GM18499 (cell line): ENCODE results near the gene LSM5.

ENCODE experiments used
- ATAC-seq: cut with Tn5 transposase; IDR thresholded peaks from one replicate; pipeline ENCODE4 v1.9.1; 2021; ENCODE audit warnings: moderate number of reproducible peaks; ENCODE audit not compliant: insufficient read depth, unreplicated experiment

The LSM5 gene

DNA sequence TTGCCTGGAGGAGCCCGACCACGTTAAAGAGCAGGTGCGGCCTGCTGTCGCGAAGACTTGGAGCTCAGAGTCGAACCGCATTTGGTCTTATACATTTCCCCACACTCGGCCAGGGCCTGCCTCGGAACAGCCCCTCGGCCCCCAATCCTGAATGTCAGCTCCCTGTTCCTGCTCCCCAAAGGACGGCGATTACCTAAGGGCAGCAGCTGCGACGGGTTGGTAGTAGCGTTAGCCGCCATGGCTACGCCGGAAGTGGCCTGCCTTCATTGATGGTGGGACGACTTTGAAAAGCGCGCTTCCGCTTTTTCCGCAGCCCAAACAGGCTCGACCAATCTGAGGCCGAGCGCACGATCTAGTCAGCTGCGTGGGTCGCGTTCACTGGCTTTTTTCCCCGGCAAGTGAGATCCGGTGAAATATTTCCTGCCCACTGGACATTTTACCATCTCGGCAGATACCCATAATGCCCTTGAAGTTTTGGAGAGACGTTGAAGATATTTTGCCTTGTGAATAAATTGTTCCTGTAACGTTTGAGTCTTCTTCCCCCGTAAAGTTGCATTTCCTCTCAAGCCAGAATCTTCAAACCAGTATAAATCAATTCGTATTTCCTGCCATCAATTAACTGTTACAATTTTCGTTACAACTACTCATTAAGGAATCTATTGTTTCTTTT is at the start of gene LSM5:
Gene LSM5 (minus strand): TSS at position 254 of the 670 bp plus-strand sequence. CDS start 15 bp downstream, at position 239.
- ATAC-seq: peak; percentile 86

DNA sequence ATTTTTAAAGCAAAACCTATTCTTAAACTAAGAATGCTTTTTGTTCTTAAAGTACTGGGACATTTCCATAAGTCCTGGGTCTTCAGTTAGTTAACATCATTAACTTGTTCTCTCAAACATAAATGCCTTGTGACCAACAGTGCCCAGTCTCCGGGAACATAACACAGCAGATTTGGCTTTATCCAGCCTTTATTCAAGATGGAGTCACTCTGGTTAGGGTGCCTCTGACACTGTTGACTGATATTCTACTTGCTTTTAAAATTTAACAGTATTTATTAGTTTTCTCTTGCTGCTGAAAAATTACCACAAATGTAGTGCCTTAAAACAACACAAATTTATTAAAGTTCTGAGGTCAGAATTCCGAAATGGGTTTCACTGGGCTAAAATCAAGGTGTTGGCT is 49.2 kb upstream of the LSM5 start:
- no peak for ATAC-seq

DNA sequence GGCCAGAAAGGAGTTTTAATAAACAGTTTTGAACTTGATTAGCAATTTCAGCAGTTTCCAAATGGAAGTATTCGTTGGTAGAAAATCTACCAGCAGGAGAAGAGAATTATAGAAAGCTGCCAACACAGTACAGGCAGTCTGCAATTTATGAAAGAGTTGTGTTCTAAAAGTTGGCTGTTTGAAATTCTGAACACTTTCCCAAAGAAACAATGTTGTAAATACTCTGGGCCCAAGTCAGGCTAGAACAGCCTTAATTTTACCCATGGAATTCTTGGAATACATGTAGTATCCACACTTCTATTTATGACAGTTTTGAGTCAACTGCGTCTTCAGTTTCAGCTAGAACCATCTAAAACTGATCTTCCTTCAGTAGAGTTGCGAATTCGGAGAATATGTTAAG is 47.6 kb upstream of the LSM5 start:
- no peak for ATAC-seq

DNA sequence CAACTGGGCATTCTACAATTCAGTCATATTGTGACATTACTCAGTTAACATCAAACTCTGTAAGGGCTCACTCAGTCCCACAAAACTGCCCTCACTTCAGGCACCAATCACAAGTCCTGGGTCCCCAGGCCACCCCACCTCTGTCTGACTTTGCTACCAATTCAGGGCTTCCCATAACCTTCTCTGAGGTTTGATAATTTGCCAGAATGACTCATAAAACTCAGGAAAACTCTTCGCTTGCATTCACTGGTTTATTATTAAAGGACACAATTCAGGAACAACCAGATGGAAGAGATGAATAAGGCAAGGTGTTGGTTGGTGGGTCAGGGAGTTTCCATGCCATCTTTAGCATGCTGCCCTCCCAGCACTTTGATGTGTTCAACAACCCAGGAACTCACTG is 46.4 kb upstream of the LSM5 start:
- no peak for ATAC-seq

GRCh38 chr7:32536016-32536415 is 45.8 kb upstream of the LSM5 start:
- ATAC-seq: no peak

GRCh38 chr7:32535162-32535702 is 45.1 kb upstream of the LSM5 start:
- no peak for ATAC-seq

- ATAC-seq: no peak
Measured at GRCh38 chr7:32533276-32534029, 43.3 kb upstream of the LSM5 start.

GRCh38 chr7:32532716-32533115 is 42.5 kb upstream of the LSM5 start:
- ATAC-seq: no peak

DNA sequence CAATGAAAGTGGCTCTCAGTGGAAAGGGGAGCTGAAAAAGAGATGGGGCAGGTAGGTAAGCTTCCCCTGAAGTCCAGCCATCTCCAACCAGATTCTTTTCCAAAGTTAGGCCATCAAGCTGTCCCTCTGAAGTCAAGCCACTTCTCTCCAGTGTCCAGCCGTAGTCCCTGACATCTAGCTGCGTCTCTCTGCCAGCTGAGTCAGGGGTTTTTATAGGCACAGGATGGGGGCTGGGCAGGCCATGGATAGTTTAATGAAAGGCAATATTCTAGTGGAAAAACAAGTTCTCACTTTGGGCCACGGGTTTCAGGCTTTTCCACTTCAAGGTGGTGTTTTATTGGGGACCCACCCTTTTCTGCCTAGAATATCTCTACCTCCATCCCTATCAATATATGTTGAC is 41.9 kb upstream of the LSM5 start:
- no peak for ATAC-seq

GRCh38 chr7:32531402-32531801 is 41.2 kb upstream of the LSM5 start:
- no peak for ATAC-seq

GRCh38 chr7:32525839-32526238 is 35.7 kb upstream of the LSM5 start:
- ATAC-seq: no peak

GRCh38 chr7:32524631-32525030 is 34.5 kb upstream of the LSM5 start:
- ATAC-seq: no peak

- ATAC-seq: no peak
Measured at GRCh38 chr7:32522746-32523530, 32.8 kb upstream of the LSM5 start.

DNA sequence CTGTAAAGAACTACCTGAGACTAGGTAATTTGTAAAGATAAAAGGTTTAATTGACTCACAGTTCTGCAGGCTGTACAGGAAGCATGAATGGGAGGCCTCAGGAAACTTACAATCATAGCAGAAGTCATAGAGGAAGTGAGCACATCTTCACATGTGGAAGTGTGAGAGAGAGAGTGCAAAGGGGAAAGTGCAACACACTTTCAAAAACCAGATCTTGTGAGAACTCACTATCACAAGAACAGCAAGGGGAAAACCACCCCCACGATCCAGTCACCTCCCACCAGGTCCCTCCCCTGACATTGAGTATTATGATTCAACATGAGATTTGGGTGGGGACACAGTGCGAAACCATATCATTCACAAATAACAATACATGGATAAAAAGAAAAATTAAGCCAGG is 29.6 kb upstream of the LSM5 start:
- ATAC-seq: no peak

GRCh38 chr7:32518534-32519140 is 28.5 kb upstream of the LSM5 start:
- ATAC-seq: no peak

DNA sequence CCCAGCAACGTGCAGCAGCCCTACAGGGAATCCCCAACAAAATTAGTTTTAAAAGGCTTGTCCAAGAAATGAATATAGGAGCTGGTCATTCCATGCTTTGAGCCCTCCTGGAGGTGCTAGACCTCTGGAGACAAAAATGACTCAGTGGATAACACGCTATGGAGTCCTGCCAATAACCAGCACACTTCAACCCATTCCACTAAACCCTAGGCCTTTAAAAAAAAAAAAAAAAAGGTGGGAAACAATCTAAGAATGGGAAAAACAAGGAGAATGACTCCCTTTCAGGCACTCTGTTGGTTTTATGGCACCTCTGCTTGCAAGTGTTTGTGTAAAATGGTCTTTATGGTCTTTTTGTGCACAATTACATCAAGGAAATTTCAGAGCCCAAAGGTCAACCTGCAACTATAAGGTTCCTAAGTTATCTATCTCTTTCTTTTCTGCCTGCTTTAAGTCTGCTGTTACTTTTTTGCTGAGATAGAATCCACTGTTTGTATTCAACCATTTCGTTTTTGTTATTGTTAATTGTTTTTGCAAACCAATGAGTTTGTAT is 26.4 kb upstream of the LSM5 start:
- ATAC-seq: no peak

DNA sequence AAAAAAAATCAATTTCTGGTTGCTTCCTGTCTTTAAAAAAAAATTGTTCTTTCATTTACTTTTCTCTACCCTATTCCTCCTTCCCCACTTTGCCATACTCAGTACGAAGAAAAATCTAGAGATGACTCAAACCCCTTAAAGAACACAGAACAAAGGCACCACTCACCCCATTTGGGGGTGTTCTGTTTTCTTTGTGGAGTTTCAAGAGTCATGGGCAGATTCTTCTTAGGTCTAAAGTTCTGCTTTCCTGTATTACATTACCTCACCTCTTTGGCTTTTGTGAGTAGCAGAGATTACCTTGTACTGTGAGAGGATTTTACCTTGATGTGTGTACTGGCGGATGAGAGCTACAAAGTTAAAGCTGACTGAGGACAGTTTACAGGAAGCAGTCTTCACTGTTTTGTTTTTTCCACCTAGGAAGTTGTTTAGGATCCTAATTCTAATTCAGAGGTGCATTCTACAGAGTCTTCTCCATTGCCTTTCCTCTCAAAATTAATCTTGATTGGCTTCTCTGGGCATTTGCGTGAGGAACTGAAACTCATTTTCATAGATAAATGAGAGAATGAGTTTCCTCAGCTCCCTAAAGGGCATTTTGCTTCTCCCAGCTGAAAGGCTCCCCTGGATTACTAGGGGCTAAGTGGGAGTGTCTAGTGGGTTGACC is 25.8 kb upstream of the LSM5 start:
- ATAC-seq: peak; percentile 91

DNA sequence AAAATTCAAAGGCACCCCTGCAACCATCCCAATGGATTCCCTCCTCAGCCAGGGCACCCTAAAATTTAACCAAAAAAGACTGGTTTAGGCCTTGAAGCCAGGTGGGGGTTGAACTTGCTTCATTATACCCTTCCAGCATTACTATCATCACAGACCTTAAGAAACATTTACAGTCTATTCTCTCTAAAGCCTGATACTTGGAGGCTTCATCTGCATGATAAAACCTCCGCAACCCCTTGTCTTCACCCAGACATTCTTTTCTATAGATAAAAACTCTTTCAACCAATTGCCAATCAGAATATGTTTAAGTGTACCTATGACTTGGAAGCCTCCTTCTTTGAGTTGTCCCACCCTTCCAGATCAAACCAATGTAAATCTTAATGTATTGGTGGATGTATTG is 23.0 kb upstream of the LSM5 start:
- no peak for ATAC-seq

DNA sequence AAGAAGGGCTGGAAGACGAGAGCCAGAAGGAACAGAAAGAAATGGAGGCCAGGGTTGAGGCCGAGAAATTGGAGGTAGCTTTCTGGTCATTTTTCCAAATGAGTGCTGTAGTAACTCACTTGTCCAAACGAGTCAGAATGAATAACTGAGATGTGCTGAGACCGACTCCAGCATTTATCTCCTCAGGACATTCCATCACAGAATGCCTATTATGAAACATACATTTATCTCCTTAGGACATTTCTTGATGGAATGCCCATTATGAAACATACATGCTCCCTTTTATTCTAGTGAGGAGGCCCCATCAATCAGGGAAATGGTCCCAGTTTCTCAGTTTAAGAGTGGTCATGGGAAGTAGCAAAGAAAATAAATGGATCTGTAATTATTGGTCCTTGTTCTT is 21.6 kb upstream of the LSM5 start:
- ATAC-seq: no peak

DNA sequence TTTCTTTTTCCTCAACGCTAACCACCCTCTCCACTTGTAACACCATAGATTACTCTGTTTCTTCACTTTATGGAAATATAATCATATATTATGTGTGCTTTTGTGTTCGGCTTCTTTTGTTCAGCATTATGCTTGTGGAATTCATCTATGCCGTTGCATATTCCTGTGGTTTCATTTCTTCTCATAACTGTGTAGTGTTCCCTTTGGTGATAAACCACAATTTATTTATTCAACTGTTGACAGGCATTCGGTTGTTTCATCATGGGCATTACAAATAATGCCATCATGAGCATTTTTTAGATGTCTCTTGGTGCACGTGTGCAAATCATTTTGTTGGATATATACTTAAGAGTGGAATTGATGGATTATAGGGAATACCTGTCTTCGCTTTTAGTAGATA is 17.2 kb upstream of the LSM5 start:
- ATAC-seq: no peak
